GM19240 (cell line): Measurements from ENCODE around the gene RPA3.

ENCODE experiments used
- DNase-seq: peaks from one replicate; pipeline ENCODE4 v3.0.0; 2011; ENCODE audit warnings: low spot score; ENCODE audit not compliant: insufficient read length

The RPA3 gene

GRCh38 chr7:7732621-7733281 is 14.3 kb upstream of the RPA3 start:
- no peak for DNase-seq

GRCh38 chr7:7731732-7732131 is 13.3 kb upstream of the RPA3 start:
- no peak for DNase-seq

DNA sequence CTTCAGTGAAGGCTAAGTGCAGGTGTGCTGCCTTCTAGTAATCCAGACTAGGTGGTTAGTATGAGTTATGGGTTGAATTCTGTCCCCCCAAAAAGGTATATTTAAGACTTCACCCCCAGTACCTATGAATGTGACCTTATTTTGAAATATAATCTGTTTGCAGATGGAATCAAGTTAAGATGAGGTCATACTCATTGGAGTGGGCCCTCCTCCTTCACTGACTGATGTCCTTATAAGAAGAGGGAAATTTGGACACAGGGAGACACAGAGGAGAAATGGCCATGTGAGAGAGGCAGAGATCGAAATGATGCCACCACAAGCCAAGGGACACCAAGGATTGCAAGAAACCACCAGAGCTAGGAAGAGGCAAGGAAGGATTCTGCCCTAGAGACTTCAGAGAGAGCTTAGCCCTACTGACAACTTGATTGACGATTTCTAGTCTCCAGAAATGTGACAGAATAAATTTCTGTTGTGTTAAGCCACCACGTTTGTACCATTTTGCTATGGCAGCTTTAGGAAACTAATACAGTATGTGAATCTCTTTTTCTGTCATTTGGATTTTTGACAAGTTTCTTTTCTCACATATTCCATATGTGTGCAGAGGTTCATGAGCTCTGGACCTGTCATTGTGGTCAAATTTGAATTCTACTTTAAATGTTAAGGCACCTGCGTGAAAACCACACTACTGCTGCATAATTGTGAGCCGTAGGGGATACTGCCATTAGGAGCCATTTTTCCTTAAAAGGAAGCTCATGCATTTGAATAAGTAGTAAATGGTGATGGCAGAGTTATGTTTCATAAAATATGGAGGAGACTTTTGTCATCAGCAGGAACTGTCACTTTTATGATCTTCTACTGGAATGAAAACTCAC is 2.6 kb upstream of the RPA3 start:
- no peak for DNase-seq

DNA sequence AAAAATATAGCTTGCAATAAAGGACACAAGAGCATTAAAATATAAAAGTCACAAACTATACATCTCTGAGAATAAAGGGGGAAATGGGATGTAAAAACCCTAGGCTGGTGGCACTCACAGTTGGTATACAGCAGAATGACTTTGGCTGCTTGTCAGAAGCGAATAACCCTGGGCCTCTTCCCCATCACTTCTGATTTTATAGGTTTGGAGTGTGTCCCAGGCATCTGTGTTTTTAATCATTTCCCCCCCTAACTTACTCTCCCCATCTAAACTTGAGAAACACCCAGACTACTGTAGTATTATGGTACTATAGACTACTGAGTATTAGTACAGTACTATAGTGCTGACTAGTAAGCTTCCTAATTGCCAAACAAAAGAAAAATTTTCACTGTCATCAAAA is 1.8 kb upstream of the RPA3 start:
- DNase-seq = no peak

- DNase-seq = peak; percentile 31
These were observed 829 bp upstream of the RPA3 start for GRCh38 chr7:7719236-7719635.

DNA sequence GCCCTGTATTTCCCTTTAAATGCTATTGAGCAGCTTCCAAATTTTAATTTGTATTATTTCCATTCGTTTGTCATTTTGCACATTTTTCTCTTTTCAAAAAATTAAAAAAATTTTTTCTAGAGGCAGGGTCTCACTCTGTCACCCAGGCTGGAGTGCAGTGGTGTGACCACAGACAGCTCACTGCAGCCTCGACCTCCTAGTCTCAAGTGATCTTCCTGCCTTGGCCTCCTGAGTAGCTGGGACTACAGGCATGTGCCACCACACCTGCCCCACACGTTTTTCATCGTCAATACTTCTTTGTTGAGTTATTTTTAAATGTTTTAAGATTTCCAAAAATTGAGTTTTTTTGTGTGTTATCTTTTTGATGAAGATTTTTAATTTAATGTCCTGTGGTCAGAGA is 4.7 kb downstream of the RPA3 start:
- no peak for DNase-seq

DNA sequence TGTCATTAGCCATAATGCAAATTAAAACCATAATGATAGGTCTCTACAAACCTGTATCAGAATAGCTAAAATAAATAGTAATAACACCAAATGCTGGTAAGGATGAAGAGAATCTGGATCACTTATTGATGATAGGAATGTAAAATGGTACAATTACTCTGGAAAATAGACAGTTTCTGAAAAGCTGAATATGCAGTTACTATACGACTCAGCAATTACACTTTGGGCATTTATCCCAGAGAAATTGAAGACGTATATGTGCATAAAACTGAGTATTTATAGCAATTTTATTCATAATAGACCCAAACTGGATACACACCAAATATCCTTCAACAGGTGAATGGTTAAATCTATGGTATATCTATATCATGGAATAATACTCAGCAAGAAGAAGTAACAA is 7.9 kb downstream of the RPA3 start:
- no peak for DNase-seq

- no peak for DNase-seq
These were observed 9.1 kb downstream of the RPA3 start for GRCh38 chr7:7709291-7709690.

GRCh38 chr7:7707806-7708205 is 10.6 kb downstream of the RPA3 start:
- DNase-seq = no peak

DNA sequence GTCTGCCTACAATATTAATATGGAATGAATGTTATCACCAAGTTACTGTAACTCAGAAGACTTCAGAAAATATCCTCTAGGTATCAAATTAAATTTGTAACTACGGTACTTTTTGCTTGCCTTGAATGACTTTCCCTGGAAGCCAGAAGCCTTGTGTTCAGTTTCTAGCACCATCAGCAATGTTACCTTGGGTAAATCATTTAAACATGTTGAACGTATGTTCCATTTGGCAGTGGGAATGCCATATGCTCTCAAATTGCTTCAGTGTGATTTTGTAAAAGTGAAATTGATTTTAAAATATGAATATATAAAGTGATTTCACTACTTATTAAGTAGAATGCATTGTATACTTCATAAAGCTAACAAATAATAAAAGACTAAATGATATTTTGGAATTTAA is 11.2 kb downstream of the RPA3 start:
- no peak for DNase-seq

DNA sequence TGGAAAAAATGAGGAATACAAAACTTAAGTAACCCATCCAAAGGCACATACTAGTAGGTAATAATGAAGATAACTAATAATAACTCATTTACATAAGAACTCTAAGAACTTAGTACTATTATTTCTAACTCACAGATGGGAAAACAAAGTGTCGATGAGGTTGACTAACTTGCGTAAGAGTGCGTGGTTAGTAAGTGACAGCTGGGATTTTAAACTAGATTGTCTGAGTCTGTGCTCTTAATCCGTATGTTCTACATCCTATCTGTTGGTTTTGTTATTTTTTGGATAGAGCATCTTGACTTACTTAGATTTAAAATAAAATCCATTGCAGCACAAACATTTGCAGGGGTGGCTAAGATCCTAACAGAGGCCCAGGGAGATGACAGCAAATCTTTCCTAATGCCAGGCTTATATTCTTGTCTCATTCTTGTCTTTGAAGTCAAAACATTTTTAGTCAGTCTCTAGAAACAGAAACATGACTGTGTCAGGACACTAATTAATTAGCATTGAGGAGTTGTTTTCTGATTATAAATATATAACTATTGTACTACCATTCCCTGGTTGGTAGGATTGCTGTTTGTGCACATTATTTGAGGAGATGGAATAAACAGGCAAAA is 11.7 kb downstream of the RPA3 start:
- DNase-seq = no peak

DNA sequence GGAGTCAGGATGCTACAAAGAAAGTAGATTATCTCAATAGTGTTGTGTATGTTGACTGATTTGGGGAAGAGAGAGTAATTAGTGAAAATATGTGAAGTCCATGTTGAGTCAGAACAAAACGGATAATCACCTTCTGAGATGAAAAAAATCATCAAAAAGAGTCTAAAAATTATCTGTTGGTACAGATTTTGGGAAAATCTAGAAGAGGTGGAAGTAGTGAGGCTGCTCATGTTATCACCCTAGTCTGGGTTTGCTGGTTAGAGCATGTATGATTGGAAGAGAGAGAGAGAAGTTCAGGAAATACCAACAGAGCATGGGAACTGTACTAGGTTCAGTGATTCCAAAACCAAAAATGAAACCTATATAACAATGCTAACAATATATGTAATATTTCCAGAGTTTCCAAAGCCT is 12.3 kb downstream of the RPA3 start:
- DNase-seq = no peak

DNA sequence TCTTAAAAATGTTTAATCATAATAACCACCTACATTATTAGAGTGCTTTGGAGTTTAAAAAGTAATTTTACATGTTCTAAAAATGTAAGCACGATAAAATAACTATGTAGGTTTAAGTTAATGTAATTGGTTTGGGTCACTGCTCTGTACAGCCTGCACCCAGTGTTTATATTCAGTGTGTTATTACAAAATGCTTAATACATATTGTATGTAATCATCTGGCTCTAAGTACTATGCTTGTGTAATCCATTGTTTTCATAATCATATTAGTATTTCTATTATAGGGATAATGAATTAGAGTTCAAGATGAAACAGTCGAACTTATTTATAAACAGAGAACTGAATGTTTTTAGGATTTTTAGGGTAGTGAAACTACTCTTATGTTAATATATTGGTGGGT is 13.1 kb downstream of the RPA3 start:
- no peak for DNase-seq

GRCh38 chr7:7704867-7705266 is 13.5 kb downstream of the RPA3 start:
- DNase-seq = no peak

DNA sequence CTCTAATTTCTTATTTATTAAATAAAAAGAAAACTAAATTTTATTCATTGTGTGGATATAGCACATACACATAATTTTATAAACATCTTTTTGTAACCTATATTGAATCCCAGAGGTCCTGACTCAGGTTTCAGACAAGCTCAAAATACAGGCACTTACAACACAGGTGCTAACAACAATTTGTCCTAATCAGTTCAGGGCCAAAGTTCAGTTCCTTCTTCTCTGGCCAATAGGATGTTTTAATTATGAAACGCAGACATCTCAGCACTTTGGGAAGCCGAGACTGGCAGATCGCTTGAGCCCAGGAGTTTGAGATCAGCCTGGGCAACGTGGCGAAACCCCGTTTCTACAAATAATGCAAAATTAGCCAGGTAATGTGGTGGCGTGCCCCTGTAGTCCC is 15.0 kb downstream of the RPA3 start:
- no peak for DNase-seq

DNA sequence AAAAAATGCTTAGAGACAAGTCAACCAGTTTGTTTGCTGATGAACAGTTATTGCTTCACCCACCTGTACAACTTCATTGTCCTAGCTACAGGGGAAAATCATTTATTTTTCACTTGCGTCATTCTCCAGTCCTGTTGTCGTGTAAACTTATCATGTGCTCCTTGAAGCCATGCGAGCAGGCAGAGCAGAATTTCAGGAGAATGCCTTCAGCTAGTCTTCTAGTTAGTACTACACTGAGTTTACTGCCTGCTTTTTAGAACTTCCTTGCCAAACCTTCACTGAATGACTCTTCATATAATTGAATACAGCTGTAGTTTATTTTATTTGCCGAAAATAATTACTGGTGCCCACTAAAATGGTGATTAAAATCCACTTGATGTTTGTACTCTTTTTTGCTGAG is 15.6 kb downstream of the RPA3 start:
- DNase-seq = no peak

- no peak for DNase-seq
These were observed 16.9 kb downstream of the RPA3 start for GRCh38 chr7:7701527-7701926.

- no peak for DNase-seq
These were observed 18.4 kb downstream of the RPA3 start for GRCh38 chr7:7699970-7700369.

DNA sequence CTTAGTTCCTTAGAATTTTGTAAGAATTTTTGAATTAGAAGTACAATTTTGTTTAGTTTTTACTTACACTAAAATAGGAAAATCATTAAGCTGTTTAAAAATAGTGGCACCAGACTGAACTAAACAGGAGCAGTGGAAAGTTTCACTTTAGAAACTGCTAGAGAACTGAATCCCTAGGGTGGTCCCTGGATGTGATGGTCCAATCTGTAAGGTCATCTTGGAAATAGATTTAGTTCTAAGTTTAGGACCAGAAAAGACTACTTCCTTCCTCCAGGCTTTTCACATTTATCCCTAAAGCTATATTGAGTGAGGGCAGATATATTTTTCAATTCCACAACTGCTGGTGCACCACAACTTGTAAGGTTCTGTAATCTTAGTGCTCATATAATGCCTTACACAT is 19.0 kb downstream of the RPA3 start:
- no peak for DNase-seq

DNA sequence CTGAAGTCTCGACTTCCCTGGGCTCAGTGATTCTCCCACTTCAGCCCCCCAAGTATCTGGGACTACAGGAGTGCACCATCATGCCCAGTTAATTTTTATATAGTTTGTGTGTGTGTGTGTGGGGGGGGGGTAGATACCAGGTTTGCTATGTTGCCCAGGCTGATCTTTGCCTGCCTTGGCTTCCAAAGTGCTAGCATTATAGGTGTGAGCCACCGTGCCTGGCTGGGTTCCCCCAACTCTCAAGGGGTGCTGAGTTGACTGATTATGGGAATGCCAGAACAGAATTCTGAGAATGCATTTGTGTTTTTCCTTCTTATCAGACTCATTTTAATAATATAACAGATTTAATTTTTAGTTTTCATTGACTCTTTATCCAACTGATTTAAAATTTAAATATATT is 19.5 kb downstream of the RPA3 start:
- no peak for DNase-seq

- no peak for DNase-seq
These were observed 21.8 kb downstream of the RPA3 start for GRCh38 chr7:7696458-7697119.
